NK-92 (cell line): Measurements from ENCODE around the gene KCNA5.

ENCODE experiments used
- DNase-seq: peaks from one replicate; lab custom pipeline; 2025; ENCODE audit not compliant: unreplicated experiment; lab: John Stamatoyannopoulos, UW

Gene KCNA5

GRCh38 chr12:5043589-5044419 lies at the start of gene KCNA5:
TSS of gene KCNA5 (plus strand) at chr12:5043879. CDS start at chr12:5044148, 269 bp downstream.
- DNase-seq = no peak

- DNase-seq = no peak
Measured at GRCh38 chr12:4994622-4995021, 49.1 kb upstream of the KCNA5 start.

GRCh38 chr12:4996714-4997113 lies 47.0 kb upstream of the KCNA5 start:
- no peak for DNase-seq

GRCh38 chr12:4997939-4998338 lies 45.7 kb upstream of the KCNA5 start:
- no peak for DNase-seq

GRCh38 chr12:5000204-5000603 lies 43.5 kb upstream of the KCNA5 start:
- no peak for DNase-seq

- no peak for DNase-seq
Measured at GRCh38 chr12:5000658-5001385, 42.9 kb upstream of the KCNA5 start.

GRCh38 chr12:5003025-5003666 lies 40.5 kb upstream of the KCNA5 start:
- no peak for DNase-seq

- no peak for DNase-seq
Measured at GRCh38 chr12:5008661-5009060, 35.0 kb upstream of the KCNA5 start.

- DNase-seq = no peak
Measured at GRCh38 chr12:5010151-5010550, 33.5 kb upstream of the KCNA5 start.

- no peak for DNase-seq
Measured at GRCh38 chr12:5012337-5012736, 31.3 kb upstream of the KCNA5 start.

GRCh38 chr12:5013266-5013730 lies 30.4 kb upstream of the KCNA5 start:
- no peak for DNase-seq

GRCh38 chr12:5014269-5014668 lies 29.4 kb upstream of the KCNA5 start:
- DNase-seq = no peak

GRCh38 chr12:5015711-5016492 lies 27.8 kb upstream of the KCNA5 start:
- no peak for DNase-seq

- DNase-seq = no peak
Measured at GRCh38 chr12:5016526-5016925, 27.2 kb upstream of the KCNA5 start.

GRCh38 chr12:5017638-5018348 lies 25.9 kb upstream of the KCNA5 start:
- no peak for DNase-seq

GRCh38 chr12:5018677-5019076 lies 25.0 kb upstream of the KCNA5 start:
- DNase-seq = no peak

- DNase-seq = no peak
Measured at GRCh38 chr12:5022025-5022424, 21.7 kb upstream of the KCNA5 start.

GRCh38 chr12:5022465-5023061 lies 21.1 kb upstream of the KCNA5 start:
- DNase-seq = no peak

GRCh38 chr12:5023842-5024241 lies 19.8 kb upstream of the KCNA5 start:
- DNase-seq = no peak

GRCh38 chr12:5026342-5026938 lies 17.2 kb upstream of the KCNA5 start:
- no peak for DNase-seq
